Femur (tissue), 1 donor: Measurements from ENCODE around the gene STX2.
"Not testable (repeated sequence)": the region's sequence is repeated elsewhere in the genome, so short reads cannot be mapped to it uniquely, and the experiment has no call there.

Experiments used
- DNase-seq: peaks from one replicate; pipeline ENCODE4 v3.0.0-alpha.2; 2017

STX2 gene

GRCh38 chr12:130838951-130839769 lies at the start of gene STX2:
STX2 (minus strand) TSS chr12:130839250; CDS start chr12:130839099, 151 bp downstream.
- peak; percentile 93 for DNase-seq

GRCh38 chr12:130887190-130887589 lies 48.1 kb upstream of the STX2 start:
- not testable (repeated sequence) for DNase-seq

GRCh38 chr12:130881548-130881947 lies 42.5 kb upstream of the STX2 start:
- DNase-seq: no peak

- DNase-seq: no peak
Observed at GRCh38 chr12:130881046-130881445, 42.0 kb upstream of the STX2 start.

- DNase-seq: no peak
Observed at GRCh38 chr12:130880411-130880885, 41.4 kb upstream of the STX2 start.

- no peak for DNase-seq
Observed at GRCh38 chr12:130879781-130880389, 40.8 kb upstream of the STX2 start.

GRCh38 chr12:130879212-130879686 lies 40.2 kb upstream of the STX2 start:
- no peak for DNase-seq

GRCh38 chr12:130878193-130879185 lies 39.4 kb upstream of the STX2 start:
- no peak for DNase-seq

GRCh38 chr12:130877333-130877732 lies 38.3 kb upstream of the STX2 start:
- no peak for DNase-seq

GRCh38 chr12:130876758-130877157 lies 37.7 kb upstream of the STX2 start:
- DNase-seq: no peak

GRCh38 chr12:130876297-130876696 lies 37.2 kb upstream of the STX2 start:
- no peak for DNase-seq

GRCh38 chr12:130875708-130876107 lies 36.7 kb upstream of the STX2 start:
- DNase-seq: not testable (repeated sequence)

- DNase-seq: no peak
Observed at GRCh38 chr12:130875193-130875592, 36.1 kb upstream of the STX2 start.

- no peak for DNase-seq
Observed at GRCh38 chr12:130874696-130875095, 35.6 kb upstream of the STX2 start.

GRCh38 chr12:130873825-130874224 lies 34.8 kb upstream of the STX2 start:
- DNase-seq: no peak

GRCh38 chr12:130873106-130873795 lies 34.2 kb upstream of the STX2 start:
- DNase-seq: no peak

GRCh38 chr12:130872179-130873096 lies 33.4 kb upstream of the STX2 start:
- DNase-seq: peak; percentile 52

- DNase-seq: peak; percentile 96
Observed at GRCh38 chr12:130871286-130872178, 32.5 kb upstream of the STX2 start, which contains the start of gene RAN. RAN (plus strand) TSS chr12:130872066; CDS start chr12:130872594, 528 bp downstream.

GRCh38 chr12:130870442-130871285 lies 31.6 kb upstream of the STX2 start:
- peak; percentile 74 for DNase-seq
